ENCODE results near the gene CLEC20A.

The CLEC20A gene

DNA sequence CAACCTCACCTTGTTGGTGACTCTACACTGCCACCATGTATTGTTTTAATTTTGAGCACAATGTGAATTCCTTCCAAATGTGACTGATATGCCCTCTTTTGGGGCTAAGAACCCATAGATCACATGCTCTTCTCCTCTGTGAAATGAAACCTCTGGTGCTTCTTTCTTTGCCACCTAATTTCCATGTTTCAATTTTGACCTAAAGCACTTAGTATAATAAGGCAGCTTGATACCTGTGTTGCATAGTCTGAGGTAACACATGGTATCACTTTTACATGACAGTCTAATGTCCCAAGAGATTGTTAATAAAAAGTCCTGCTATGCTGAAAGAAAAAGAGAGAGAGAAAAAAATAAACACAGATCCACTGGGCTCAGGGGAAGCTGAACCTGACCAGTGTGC, 24.2 kb downstream of the CLEC20A start:
- DNase-seq (ENCODE audit: low read depth, low spot score): no peak

GRCh38 chr1:178470411-178470960, 26.3 kb downstream of the CLEC20A start:
- DNase-seq (ENCODE audit: low read depth, low spot score): no peak

- DNase-seq (ENCODE audit: low read depth, low spot score): no peak
Measured at GRCh38 chr1:178467837-178468236, 28.9 kb downstream of the CLEC20A start.

- DNase-seq (ENCODE audit: low read depth, low spot score): no peak
Measured at GRCh38 chr1:178465011-178465410, 31.8 kb downstream of the CLEC20A start.

DNA sequence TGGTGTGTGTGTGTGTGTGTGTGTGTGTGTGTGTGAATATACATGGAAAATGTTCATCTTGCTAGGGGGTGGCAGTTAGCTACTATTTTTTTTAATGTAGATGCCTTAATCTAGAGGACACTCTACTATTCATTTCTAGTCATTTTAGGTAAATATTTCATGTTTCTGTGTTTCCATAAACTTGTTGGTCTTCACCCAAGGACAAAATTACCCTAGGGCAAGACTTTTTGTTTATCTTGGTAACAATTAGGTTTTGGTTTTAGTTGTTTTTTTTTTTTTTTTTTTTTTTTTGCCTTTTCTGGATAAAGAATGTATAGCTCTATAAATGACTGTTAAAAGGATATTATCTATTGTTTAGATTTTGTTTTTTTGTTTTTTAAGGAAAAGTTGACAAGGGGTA, 32.2 kb downstream of the CLEC20A start:
- DNase-seq (ENCODE audit: low read depth, low spot score): no peak

- DNase-seq (ENCODE audit: low read depth, low spot score): no peak
Measured at GRCh38 chr1:178464141-178464540, 32.6 kb downstream of the CLEC20A start.

DNA sequence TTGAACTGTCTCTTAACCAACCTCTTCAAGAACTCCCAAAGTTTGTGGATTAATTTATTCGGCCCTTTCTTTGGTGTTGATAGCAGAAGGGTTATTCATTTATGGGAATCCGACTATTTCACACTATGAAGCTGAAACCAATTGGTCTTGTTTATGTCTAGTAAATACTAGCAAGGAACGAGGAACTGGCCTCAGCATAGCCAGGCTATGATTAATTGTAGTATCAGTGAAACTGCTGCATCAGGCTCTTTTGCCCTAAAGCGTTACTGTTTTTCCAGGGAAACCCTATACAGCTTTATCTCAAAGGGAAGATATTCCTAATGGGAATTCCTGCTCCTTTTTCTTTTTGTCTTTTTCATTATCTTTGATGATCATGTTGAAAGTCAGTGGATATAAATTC, 35.1 kb downstream of the CLEC20A start:
- DNase-seq (ENCODE audit: low read depth, low spot score): no peak

GRCh38 chr1:178461104-178461503, 35.7 kb downstream of the CLEC20A start:
- DNase-seq (ENCODE audit: low read depth, low spot score): no peak

DNA sequence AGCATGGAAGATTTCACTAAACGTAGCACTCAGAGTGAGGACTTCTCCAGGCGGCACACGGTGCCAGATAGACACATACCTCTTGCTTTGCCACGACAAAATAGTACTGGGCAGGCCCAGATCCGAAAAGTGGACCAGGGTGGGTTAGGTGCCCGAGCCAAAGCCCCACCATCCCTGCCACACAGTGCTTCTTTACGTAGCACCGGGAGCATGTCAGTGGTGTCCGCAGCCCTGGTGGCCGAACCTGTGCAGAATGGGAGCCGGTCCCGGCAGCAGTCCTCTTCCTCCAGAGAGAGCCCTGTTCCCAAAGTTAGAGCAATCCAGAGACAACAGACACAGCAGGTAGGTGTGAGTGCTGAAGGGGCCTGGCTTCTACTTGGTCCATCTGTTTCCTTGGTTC, 38.6 kb downstream of the CLEC20A start:
- DNase-seq (ENCODE audit: low read depth, low spot score): no peak

GRCh38 chr1:178457651-178458050, 39.1 kb downstream of the CLEC20A start:
- no peak for DNase-seq (ENCODE audit: low read depth, low spot score)

DNA sequence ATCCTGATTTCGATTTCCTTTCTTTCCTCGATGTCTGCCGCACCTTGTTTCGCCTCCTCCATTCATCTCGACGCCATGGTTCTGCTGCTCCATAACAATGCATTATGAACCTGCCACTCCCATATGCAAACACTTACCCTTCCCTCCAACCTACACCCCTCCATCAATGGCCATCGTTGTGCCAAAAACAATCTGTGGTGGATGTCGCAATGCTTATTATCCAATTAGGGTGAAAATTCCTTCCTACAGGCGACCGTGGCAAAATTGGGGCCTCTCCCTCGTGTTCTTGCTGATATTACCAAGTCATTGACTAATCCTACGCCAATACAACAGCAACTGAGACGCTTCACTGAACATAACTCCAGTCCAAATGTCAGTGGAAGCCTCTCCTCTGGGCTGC, 40.3 kb downstream of the CLEC20A start:
- no peak for DNase-seq (ENCODE audit: low read depth, low spot score)

DNA sequence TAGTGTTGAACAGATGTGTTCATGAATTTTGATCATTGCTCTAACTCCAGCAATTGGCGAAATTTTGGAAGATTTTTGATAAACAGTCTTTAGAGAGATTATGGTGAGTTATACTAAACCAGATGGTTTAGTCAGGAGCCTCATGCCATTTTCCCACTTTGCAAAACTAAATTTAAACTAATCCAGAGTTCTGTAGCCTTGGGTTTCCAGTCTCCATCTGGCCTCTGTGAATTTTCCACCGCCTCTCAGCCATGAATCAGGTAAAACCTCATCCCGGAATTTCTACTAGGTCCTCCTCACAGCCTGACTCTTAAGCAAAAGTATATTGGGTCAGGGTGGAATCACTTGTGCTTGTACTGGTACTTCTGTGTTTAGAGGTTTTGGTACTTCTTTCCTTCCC, 44.8 kb downstream of the CLEC20A start:
- DNase-seq (ENCODE audit: low read depth, low spot score): no peak

GRCh38 chr1:178451529-178451928, 45.2 kb downstream of the CLEC20A start:
- DNase-seq (ENCODE audit: low read depth, low spot score): no peak

GRCh38 chr1:178450871-178451270, 45.9 kb downstream of the CLEC20A start:
- DNase-seq (ENCODE audit: low read depth, low spot score): no peak

- DNase-seq (ENCODE audit: low read depth, low spot score): no peak
Measured at GRCh38 chr1:178442925-178443324, 53.8 kb downstream of the CLEC20A start.

DNA sequence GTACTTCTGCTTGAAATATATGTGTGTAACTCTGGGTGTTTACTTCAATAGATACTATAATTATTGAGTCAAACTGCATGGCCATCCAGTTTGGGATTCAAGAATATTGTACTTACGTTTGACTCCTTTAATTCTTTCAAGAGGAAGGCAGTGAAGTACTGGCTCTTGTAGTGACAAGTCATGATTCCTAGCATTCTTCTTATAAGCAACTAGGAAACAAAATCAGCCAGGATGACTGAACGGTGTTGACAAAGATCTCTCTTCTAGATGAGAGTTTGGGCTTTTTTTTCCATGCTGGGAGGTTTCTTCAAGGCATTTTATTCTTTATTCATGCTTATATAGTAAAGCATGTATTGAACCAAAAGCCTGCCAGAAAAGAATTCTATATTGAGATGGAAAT, 58.3 kb downstream of the CLEC20A start:
- no peak for DNase-seq (ENCODE audit: low read depth, low spot score)

GRCh38 chr1:178436899-178437298, 59.9 kb downstream of the CLEC20A start:
- no peak for DNase-seq (ENCODE audit: low read depth, low spot score)

DNA sequence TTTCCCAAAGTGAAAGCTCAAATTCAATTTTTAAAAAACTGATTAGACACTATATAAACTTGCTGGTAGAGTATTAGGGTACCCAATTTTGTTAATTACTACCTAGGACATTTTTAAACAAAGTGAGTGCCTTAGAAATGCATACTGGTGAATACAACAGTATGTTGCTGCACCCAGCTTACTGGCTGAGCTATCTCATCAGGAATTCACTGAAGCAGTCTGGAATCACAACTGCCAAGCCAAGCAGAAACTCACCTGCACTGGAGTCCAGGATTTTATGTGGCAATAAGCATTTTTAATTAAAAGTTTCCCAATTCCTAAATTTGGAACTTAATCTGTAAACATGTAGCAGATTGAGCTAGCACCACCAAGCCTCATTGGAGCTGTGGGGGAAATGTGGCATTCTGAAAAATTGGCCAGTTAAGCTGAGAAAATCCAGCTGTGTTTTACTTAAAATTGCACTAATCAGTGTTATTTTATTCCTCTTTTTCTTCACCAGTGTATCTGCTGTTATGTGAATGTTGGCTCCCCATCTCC, 61.8 kb downstream of the CLEC20A start:
- DNase-seq (ENCODE audit: low read depth, low spot score): no peak

- no peak for DNase-seq (ENCODE audit: low read depth, low spot score)
Measured at GRCh38 chr1:178434360-178434759, 62.4 kb downstream of the CLEC20A start.
